ENCODE measurements around the gene OPCML.

DNA sequence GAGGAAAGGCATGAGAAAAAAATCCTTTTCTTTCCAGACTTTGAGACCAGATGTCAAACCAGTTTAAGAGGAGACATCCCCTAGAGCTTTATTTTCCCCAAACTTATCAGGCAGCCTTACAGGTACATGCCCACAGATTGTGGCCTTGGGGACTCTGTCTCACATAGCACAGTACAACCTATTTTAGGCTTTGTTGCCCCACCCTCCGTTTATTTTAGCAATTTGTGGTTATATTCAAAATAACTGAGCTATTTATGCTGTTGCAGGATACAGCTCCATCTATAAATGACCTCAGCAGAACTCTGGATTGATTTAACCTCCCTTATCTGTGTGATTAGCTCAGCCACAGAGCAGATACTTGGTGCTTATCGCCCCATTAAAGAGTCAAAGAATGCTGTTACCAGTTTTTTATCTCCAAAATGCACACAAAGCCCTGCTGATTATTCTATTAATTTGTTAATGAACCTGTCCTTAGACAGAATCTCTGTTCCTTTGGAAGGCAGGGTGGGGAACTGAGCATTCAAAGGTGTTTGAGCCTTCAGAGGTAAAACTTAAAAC lies 525.2 kb downstream of the OPCML start:
- TF ChIP-seq, protein P1, sequence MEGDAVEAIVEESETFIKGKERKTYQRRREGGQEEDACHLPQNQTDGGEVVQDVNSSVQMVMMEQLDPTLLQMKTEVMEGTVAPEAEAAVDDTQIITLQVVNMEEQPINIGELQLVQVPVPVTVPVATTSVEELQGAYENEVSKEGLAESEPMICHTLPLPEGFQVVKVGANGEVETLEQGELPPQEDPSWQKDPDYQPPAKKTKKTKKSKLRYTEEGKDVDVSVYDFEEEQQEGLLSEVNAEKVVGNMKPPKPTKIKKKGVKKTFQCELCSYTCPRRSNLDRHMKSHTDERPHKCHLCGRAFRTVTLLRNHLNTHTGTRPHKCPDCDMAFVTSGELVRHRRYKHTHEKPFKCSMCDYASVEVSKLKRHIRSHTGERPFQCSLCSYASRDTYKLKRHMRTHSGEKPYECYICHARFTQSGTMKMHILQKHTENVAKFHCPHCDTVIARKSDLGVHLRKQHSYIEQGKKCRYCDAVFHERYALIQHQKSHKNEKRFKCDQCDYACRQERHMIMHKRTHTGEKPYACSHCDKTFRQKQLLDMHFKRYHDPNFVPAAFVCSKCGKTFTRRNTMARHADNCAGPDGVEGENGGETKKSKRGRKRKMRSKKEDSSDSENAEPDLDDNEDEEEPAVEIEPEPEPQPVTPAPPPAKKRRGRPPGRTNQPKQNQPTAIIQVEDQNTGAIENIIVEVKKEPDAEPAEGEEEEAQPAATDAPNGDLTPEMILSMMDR (IDR thresholded peaks at IDR 0.05), result no peak
- no peak for TF ChIP-seq POLR2A (IDR thresholded peaks at IDR 0.05)
